Mesenchymal stem cell (in vitro differentiated cells and primary cell): Measurements from ENCODE around the gene FBXO44.

Experiments
- DNase-seq: peaks from one replicate; pipeline ENCODE4 v3.0.0-alpha.2; 2013
- H2AFZ ChIP-seq: one replicate; pipeline ENCODE4 v1.6.1; 2013; ENCODE audit warnings: low read depth, mild to moderate bottlenecking, control low read depth, inconsistent platforms, low read length, moderate library complexity
- H2AK5ac ChIP-seq: 2 replicates; pipeline ENCODE4 v1.6.1; 2013; ENCODE audit warnings: low read length, moderate library complexity, mild to moderate bottlenecking, inconsistent platforms; ENCODE audit not compliant: severe bottlenecking
- H2BK120ac ChIP-seq: one replicate; pipeline ENCODE4 v1.6.1; 2013; ENCODE audit warnings: low read depth, mild to moderate bottlenecking, inconsistent platforms, low read length, moderate library complexity
- H2BK12ac ChIP-seq, 2 experiments: one replicate each; pipeline ENCODE4 v1.6.1; 2013; ENCODE audit warnings: inconsistent platforms in 2 of 2, low read length in 2 of 2, mild to moderate bottlenecking in 2 of 2, moderate library complexity in 2 of 2, control low read depth in 1 of 2
- H2BK15ac ChIP-seq: one replicate; pipeline ENCODE4 v1.6.1; 2013; ENCODE audit warnings: mild to moderate bottlenecking, low read depth, inconsistent platforms; ENCODE audit not compliant: poor library complexity, severe bottlenecking
- H2BK5ac ChIP-seq: 2 replicates; pipeline ENCODE4 v1.6.1; 2013; ENCODE audit warnings: low read depth, mild to moderate bottlenecking, low read length, control low read depth, inconsistent platforms; ENCODE audit not compliant: poor library complexity, severe bottlenecking
- H3K14ac ChIP-seq, 2 experiments: one replicate each; pipeline ENCODE4 v1.6.1; 2013; ENCODE audit warnings: inconsistent platforms in 2 of 2, low read length in 2 of 2, control low read depth in 1 of 2, mild to moderate bottlenecking in 1 of 2, moderate library complexity in 1 of 2
- H3K18ac ChIP-seq, 2 experiments: one replicate each; pipeline ENCODE4 v1.6.1; 2013; ENCODE audit warnings: inconsistent platforms in 2 of 2, low read length in 2 of 2, control low read depth in 1 of 2, low read depth in 1 of 2, mild to moderate bottlenecking in 1 of 2
- H3K23ac ChIP-seq, 2 experiments: one replicate each; pipeline ENCODE4 v1.6.1; 2013; ENCODE audit warnings: inconsistent platforms in 2 of 2, low read length in 2 of 2, mild to moderate bottlenecking in 2 of 2, moderate library complexity in 2 of 2, control low read depth in 1 of 2
- H3K27ac ChIP-seq: 2 replicates; pipeline ENCODE4 v1.5.1; 2013; ENCODE audit warnings: mild to moderate bottlenecking, moderate library complexity, low read length, control low read depth, inconsistent platforms; ENCODE audit not compliant: poor library complexity, severe bottlenecking
- H3K27me3 ChIP-seq, 2 experiments: 2 replicates each; pipeline versions ENCODE4 v1.6.1 to v1.7.0; 2013; ENCODE audit warnings: low read length in 2 of 2, mild to moderate bottlenecking in 2 of 2, moderate library complexity in 2 of 2, control low read depth in 1 of 2, inconsistent platforms in 1 of 2; ENCODE audit not compliant: control insufficient read depth in 1 of 2, insufficient read depth in 1 of 2
- H3K36me3 ChIP-seq, 2 experiments: 2 replicates each; pipeline versions ENCODE4 v1.6.1 to v1.7.0; 2013; ENCODE audit warnings: low read length in 2 of 2, control low read depth in 1 of 2, inconsistent platforms in 1 of 2, low read depth in 1 of 2, mild to moderate bottlenecking in 1 of 2; ENCODE audit not compliant: insufficient read depth in 2 of 2, control insufficient read depth in 1 of 2
- H3K4ac ChIP-seq, 2 experiments: one replicate each; pipeline ENCODE4 v1.6.1; 2013; ENCODE audit warnings: inconsistent platforms in 2 of 2, low read length in 2 of 2, mild to moderate bottlenecking in 2 of 2, moderate library complexity in 2 of 2, control low read depth in 1 of 2, low read depth in 1 of 2
- H3K4me1 ChIP-seq: 2 replicates; pipeline ENCODE4 v1.6.1; 2013; ENCODE audit warnings: low read depth, low read length, control low read depth; ENCODE audit not compliant: control insufficient read depth, insufficient read depth
- H3K4me2 ChIP-seq: 2 replicates; pipeline ENCODE4 v1.6.1; 2013; ENCODE audit warnings: low read length, mild to moderate bottlenecking, inconsistent platforms; ENCODE audit not compliant: poor library complexity, severe bottlenecking
- H3K4me3 ChIP-seq, 2 experiments: 2 replicates each; pipeline versions ENCODE4 v1.5.1 to v1.7.0; 2013; ENCODE audit warnings: low read length in 2 of 2, mild to moderate bottlenecking in 2 of 2, control low read depth in 1 of 2, low read depth in 1 of 2; ENCODE audit not compliant: insufficient read depth in 1 of 2
- H3K79me1 ChIP-seq: replicated peaks from 2 replicates; pipeline ENCODE4 v1.6.1; 2013; ENCODE audit warnings: mild to moderate bottlenecking, control low read depth, low read length, inconsistent platforms; ENCODE audit not compliant: poor library complexity, severe bottlenecking
- H3K9ac ChIP-seq: 2 replicates; pipeline ENCODE4 v1.7.0; 2013; ENCODE audit warnings: mild to moderate bottlenecking, low read length, moderate library complexity
- H3K9me3 ChIP-seq: 2 replicates; pipeline ENCODE4 v1.7.0; 2013; ENCODE audit warnings: mild to moderate bottlenecking, low read length; ENCODE audit not compliant: control insufficient read depth
- H4K8ac ChIP-seq: one replicate; pipeline ENCODE4 v1.6.1; 2013; ENCODE audit warnings: inconsistent platforms, mild to moderate bottlenecking, low read length, moderate library complexity
- H4K91ac ChIP-seq: one replicate; pipeline ENCODE4 v1.6.1; 2013; ENCODE audit warnings: mild to moderate bottlenecking, low read length, inconsistent platforms
- WGBS: methylation state at CpG from one replicate; pipeline ENCODE4 v1.1.7; 2013; ENCODE audit warnings: mixed read lengths; 5-methylcytosine and 5-hydroxymethylcytosine counted together

Gene FBXO44

GRCh38 chr1:11652203-11652780 lies 2.4 kb upstream of the FBXO44 start:
- Histone ChIP-seq H3K9ac (no peak overlapping the region), H3K18ac (no peak overlapping the region), H4K91ac (no peak overlapping the region), H3K4ac (no peak overlapping the region), H2BK12ac (no peak overlapping the region), H4K8ac (no peak overlapping the region), H3K14ac (no peak overlapping the region), H3K27me3 (peaks cover 11 to 40% of the 10 kb centered on the region in 2 experiments), H2BK120ac (no peak overlapping the region), H3K4me3 (no peak overlapping the region), H3K23ac (no peak overlapping the region), H3K27ac (no peak overlapping the region), H2AK5ac (no peak overlapping the region), H2BK5ac (no peak overlapping the region), H3K4me1 (peaks cover 37% of the 10 kb centered on the region), H3K9me3 (no peaks in the 10 kb centered on the region), H2BK15ac (no peak overlapping the region), H3K36me3 (peaks cover 5 to 20% of the 10 kb centered on the region in 2 experiments), H3K4me2 (no peak overlapping the region), H3K79me1 (peaks cover 13% of the 10 kb centered on the region), H2AFZ (no peak overlapping the region)
- 91% methylated on average over 11 of the region's 11 CpGs for WGBS
- DNase-seq: no peak

DNA sequence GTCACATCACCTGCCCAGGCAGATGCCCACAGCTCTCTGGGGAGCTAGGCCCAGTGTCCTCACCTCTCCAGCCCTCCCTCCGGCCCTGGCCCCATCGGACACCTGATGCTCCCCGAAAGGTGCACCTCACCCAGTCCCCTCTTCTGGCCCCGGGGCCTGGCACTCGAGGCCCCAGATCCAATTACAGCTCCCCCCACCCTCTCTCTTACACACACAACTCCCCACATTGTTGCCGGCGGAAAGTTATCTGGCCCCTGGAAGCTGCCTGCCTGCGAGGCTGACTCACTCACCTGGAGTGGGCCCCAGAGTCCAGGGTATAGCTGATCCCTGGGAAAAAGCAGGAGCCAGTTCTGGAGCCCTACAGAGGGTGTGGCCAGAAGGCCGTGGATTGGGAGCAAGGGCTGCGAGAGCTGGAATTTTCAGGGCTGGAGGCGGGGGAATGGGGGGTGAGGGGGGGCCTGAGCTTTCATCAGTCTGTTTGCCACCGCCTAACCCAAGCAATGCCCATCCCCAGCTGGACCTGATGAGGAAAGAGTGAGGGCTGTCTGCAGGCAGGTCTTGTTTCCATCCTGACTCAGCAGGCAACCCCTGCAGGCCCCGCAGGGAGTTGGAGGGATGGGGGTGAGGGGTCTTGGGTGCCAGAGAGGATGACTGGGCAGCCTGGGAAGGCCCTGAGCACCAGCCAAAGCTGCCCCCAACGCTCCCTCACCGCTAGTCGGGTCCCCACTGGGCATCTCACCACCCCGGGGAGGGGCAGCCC lies 1.4 kb upstream of the FBXO44 start:
- no peak for DNase-seq
- no peak overlapping the region for H2BK120ac ChIP-seq
- H3K14ac ChIP-seq: no peak overlapping the region
- 58% methylated on average over 17 of the region's 17 CpGs for WGBS
- H2BK15ac ChIP-seq: no peak overlapping the region
- H3K27ac ChIP-seq: no peak overlapping the region
- H2AK5ac ChIP-seq: no peak overlapping the region
- no peak overlapping the region for H2BK12ac ChIP-seq
- no peak overlapping the region for H2AFZ ChIP-seq
- peak overlapping the region in 1 of 2 experiments; percentile 87 for H3K4me3 ChIP-seq
- no peak overlapping the region for H3K4ac ChIP-seq
- H4K8ac ChIP-seq: no peak overlapping the region
- H3K79me1 ChIP-seq: peaks cover 13% of the 10 kb centered on the region
- H3K36me3 ChIP-seq: peaks cover 8 to 27% of the 10 kb centered on the region in 2 experiments
- no peak overlapping the region for H3K23ac ChIP-seq
- peak overlapping the region; percentile 84 for H3K4me2 ChIP-seq
- H3K18ac ChIP-seq: no peak overlapping the region
- peaks cover 37% of the 10 kb centered on the region for H3K4me1 ChIP-seq
- no peak overlapping the region for H4K91ac ChIP-seq
- no peak overlapping the region for H2BK5ac ChIP-seq
- peaks cover 11 to 33% of the 10 kb centered on the region in 2 experiments for H3K27me3 ChIP-seq
- H3K9me3 ChIP-seq: no peaks in the 10 kb centered on the region
- H3K9ac ChIP-seq: no peak overlapping the region

DNA sequence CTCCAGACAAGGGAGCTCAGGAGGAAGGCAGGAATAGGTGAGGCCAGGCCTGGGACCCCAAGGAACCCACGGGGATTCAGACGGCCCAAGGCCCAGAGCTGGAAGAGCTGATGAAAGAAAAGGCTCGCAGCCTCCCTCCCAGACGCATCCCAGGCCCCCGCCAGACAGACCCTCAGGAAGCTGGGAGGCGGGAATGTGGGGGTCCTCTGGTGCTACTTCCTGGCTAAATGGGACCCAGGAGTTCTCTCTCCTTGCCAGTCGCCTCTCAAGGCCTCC lies 878 bp upstream of the FBXO44 start:
- Histone ChIP-seq H3K4me2 (peak overlapping the region; percentile 84), H2BK120ac (no peak overlapping the region), H3K9me3 (no peaks in the 10 kb centered on the region), H2AK5ac (no peak overlapping the region), H3K27me3 (peaks cover 11 to 29% of the 10 kb centered on the region in 2 experiments), H2BK12ac (no peak overlapping the region), H3K23ac (no peak overlapping the region), H3K4me1 (peaks cover 37% of the 10 kb centered on the region), H2AFZ (peak overlapping the region; percentile 30), H3K18ac (no peak overlapping the region), H4K91ac (no peak overlapping the region), H4K8ac (no peak overlapping the region), H3K36me3 (peaks cover 8 to 27% of the 10 kb centered on the region in 2 experiments), H3K4ac (no peak overlapping the region), H3K4me3 (peak overlapping the region; percentile 75 to 87), H3K79me1 (peaks cover 13% of the 10 kb centered on the region), H2BK5ac (no peak overlapping the region), H3K14ac (no peak overlapping the region), H3K9ac (no peak overlapping the region), H2BK15ac (no peak overlapping the region), H3K27ac (no peak overlapping the region)
- 40% methylated on average over 7 of the region's 7 CpGs for WGBS
- DNase-seq: no peak

- peaks cover 34% of the 10 kb centered on the region for H3K4me1 ChIP-seq
- H3K79me1 ChIP-seq: peaks cover 13% of the 10 kb centered on the region
- WGBS: 36% methylated on average over 18 of the region's 45 CpGs
- no peak overlapping the region for H2BK120ac ChIP-seq
- peak overlapping the region; percentile 73 to 87 for H3K4me3 ChIP-seq
- DNase-seq: no peak
- H4K8ac ChIP-seq: peak overlapping the region; percentile 40
- H3K23ac ChIP-seq: peak overlapping the region in 1 of 2 experiments; percentile 26
- peak overlapping the region; percentile 67 to 83 for H3K18ac ChIP-seq
- peaks cover 4 to 19% of the 10 kb centered on the region in 2 experiments for H3K27me3 ChIP-seq
- H2BK12ac ChIP-seq: no peak overlapping the region
- no peak overlapping the region for H2AFZ ChIP-seq
- H4K91ac ChIP-seq: no peak overlapping the region
- no peak overlapping the region for H3K27ac ChIP-seq
- H3K36me3 ChIP-seq: peaks cover 12 to 29% of the 10 kb centered on the region in 2 experiments
- H3K9ac ChIP-seq: peak overlapping the region; percentile 64
- no peak overlapping the region for H3K14ac ChIP-seq
- H3K9me3 ChIP-seq: no peaks in the 10 kb centered on the region
- peak overlapping the region; percentile 62 for H3K4me2 ChIP-seq
- H2BK5ac ChIP-seq: no peak overlapping the region
- no peak overlapping the region for H2AK5ac ChIP-seq
- H2BK15ac ChIP-seq: peak overlapping the region; percentile 13
- peak overlapping the region in 1 of 2 experiments; percentile 85 for H3K4ac ChIP-seq
Observed at GRCh38 chr1:11654939-11655808, 497 bp downstream of the FBXO44 start.
